Measurements from ENCODE around the gene SEC23A. TPM values are rescaled to one million over a fixed set of nuclear protein-coding genes. Genes with fewer than 3 reads are reported as not detected.
"Not testable (repeated sequence)": the region's sequence is repeated elsewhere in the genome, so short reads cannot be mapped to it uniquely, and the experiment has no call there.

Gene SEC23A
- total RNA-seq, 4 donors from 2014 or later, result 230 to 306 (median 249) TPM

GRCh38 chr14:39071096-39071495 lies 31.9 kb downstream of the SEC23A start:
- 91 to 100% methylated on average over 1 to 2 of the region's 2 CpGs for WGBS, 2 donors (ENCODE audit: low coverage in 1 of 2)
- TF ChIP-seq CTCF (IDR thresholded peaks at IDR 0.05) (no peak), EP300 (IDR thresholded peaks at IDR 0.05) (no peak), POLR2AphosphoS5 (IDR thresholded peaks at IDR 0.05) (no peak), POLR2A (IDR thresholded peaks at IDR 0.05) (no peak)
- Histone ChIP-seq H3K9me3 (no peaks in the 10 kb centered on the region), H3K4me3 (no peak overlapping the region), H3K27me3 (no peaks in the 10 kb centered on the region), H3K36me3 (peaks cover 0 to 89% of the 10 kb centered on the region in 2 donors), H3K4me1 (no peaks in the 10 kb centered on the region), H3K27ac (no peak overlapping the region)
- no peak for ATAC-seq

- peaks cover 0 to 90% of the 10 kb centered on the region in 2 donors for H3K36me3 ChIP-seq
- H3K27ac ChIP-seq, result no peak overlapping the region
- 94 to 100% methylated on average over 5 of the region's 5 CpGs for WGBS, 2 donors (ENCODE audit: low coverage in 1 of 2)
- no peaks in the 10 kb centered on the region for H3K27me3 ChIP-seq
- no peaks in the 10 kb centered on the region for H3K4me1 ChIP-seq
- H3K9me3 ChIP-seq, result no peaks in the 10 kb centered on the region
- TF ChIP-seq CTCF (IDR thresholded peaks at IDR 0.05) (no peak), POLR2AphosphoS5 (IDR thresholded peaks at IDR 0.05) (no peak), EP300 (IDR thresholded peaks at IDR 0.05) (no peak), POLR2A (IDR thresholded peaks at IDR 0.05) (no peak)
- no peak for ATAC-seq
- no peak overlapping the region for H3K4me3 ChIP-seq
Observed at GRCh38 chr14:39069923-39070322, 33.1 kb downstream of the SEC23A start.

GRCh38 chr14:39069169-39069805 lies 33.7 kb downstream of the SEC23A start:
- H3K27ac ChIP-seq, H3K9me3 ChIP-seq, H3K27me3 ChIP-seq, H3K4me3 ChIP-seq, ATAC-seq, H3K4me1 ChIP-seq: not testable (repeated sequence)
- H3K36me3 ChIP-seq, result peaks cover 5 to 90% of the 10 kb centered on the region in 2 donors
- WGBS, 2 donors (ENCODE audit: low coverage in 1 of 2), result 88 to 97% methylated on average over 4 to 6 of the region's 7 CpGs

GRCh38 chr14:39060818-39061437 lies 42.1 kb downstream of the SEC23A start:
- H3K9me3 ChIP-seq, result peaks cover 0 to 13% (median 0%) of the 10 kb centered on the region in 3 donors
- 85 to 92% methylated on average over 3 to 4 of the region's 4 CpGs for WGBS, 2 donors (ENCODE audit: low coverage in 1 of 2)
- no peak for ATAC-seq
- no peaks in the 10 kb centered on the region for H3K27me3 ChIP-seq
- no peak overlapping the region for H3K27ac ChIP-seq
- TF ChIP-seq POLR2AphosphoS5 (IDR thresholded peaks at IDR 0.05) (no peak), POLR2A (IDR thresholded peaks at IDR 0.05) (no peak), CTCF (IDR thresholded peaks at IDR 0.05) (no peak), EP300 (IDR thresholded peaks at IDR 0.05) (no peak)
- H3K36me3 ChIP-seq, result peaks cover 12 to 95% of the 10 kb centered on the region in 2 donors
- no peak overlapping the region for H3K4me3 ChIP-seq
- no peaks in the 10 kb centered on the region for H3K4me1 ChIP-seq

GRCh38 chr14:39055786-39056474 lies 47.1 kb downstream of the SEC23A start:
- peaks cover 0 to 18% (median 0%) of the 10 kb centered on the region in 3 donors for H3K9me3 ChIP-seq
- no peaks in the 10 kb centered on the region for H3K27me3 ChIP-seq
- TF ChIP-seq POLR2A (IDR thresholded peaks at IDR 0.05) (no peak), CTCF (IDR thresholded peaks at IDR 0.05) (no peak), EP300 (IDR thresholded peaks at IDR 0.05) (no peak), POLR2AphosphoS5 (IDR thresholded peaks at IDR 0.05) (no peak)
- no peak overlapping the region for H3K4me3 ChIP-seq
- no peak overlapping the region for H3K27ac ChIP-seq
- H3K4me1 ChIP-seq, result no peaks in the 10 kb centered on the region
- no peak for ATAC-seq
- WGBS, 2 donors (ENCODE audit: low coverage in 1 of 2), result 84 to 85% methylated on average over 8 to 9 of the region's 10 CpGs
- peaks cover 0 to 95% of the 10 kb centered on the region in 2 donors for H3K36me3 ChIP-seq

GRCh38 chr14:39052869-39053454 lies 50.1 kb downstream of the SEC23A start:
- WGBS, 2 donors (ENCODE audit: low coverage in 1 of 2), result 73 to 86% methylated on average over 3 to 5 of the region's 5 CpGs
- not testable (repeated sequence) for H3K4me1 ChIP-seq, H3K27me3 ChIP-seq, H3K4me3 ChIP-seq, H3K27ac ChIP-seq, ATAC-seq
- H3K36me3 ChIP-seq, result peaks cover 2 to 98% of the 10 kb centered on the region in 2 donors
- peaks cover 0 to 18% (median 0%) of the 10 kb centered on the region in 3 donors for H3K9me3 ChIP-seq
